ENCODE results near the gene MACO1.
"Not testable (repeated sequence)": the region's sequence is repeated elsewhere in the genome, so short reads cannot be mapped to it uniquely, and the experiment has no call there.

Gene MACO1

GRCh38 chr1:25425098-25426085 lies 5.3 kb upstream of the MACO1 start:
- DNase-seq (ENCODE audit: low spot score): peak; percentile 34

- no peak for DNase-seq (ENCODE audit: low spot score)
Observed at GRCh38 chr1:25427696-25428095, 3.0 kb upstream of the MACO1 start.

GRCh38 chr1:25428475-25429166 lies 2.1 kb upstream of the MACO1 start:
- DNase-seq (ENCODE audit: low spot score): no peak

- peak; percentile 54 for DNase-seq (ENCODE audit: low spot score)
Observed at GRCh38 chr1:25430967-25431881, 527 bp downstream of the MACO1 start.

- DNase-seq (ENCODE audit: low spot score): no peak
Observed at GRCh38 chr1:25431955-25432719, 1.4 kb downstream of the MACO1 start.

- DNase-seq (ENCODE audit: low spot score): no peak
Observed at GRCh38 chr1:25432749-25433388, 2.2 kb downstream of the MACO1 start.

- no peak for DNase-seq (ENCODE audit: low spot score)
Observed at GRCh38 chr1:25433389-25434186, 2.9 kb downstream of the MACO1 start.

GRCh38 chr1:25435397-25436108 lies 4.9 kb downstream of the MACO1 start:
- DNase-seq (ENCODE audit: low spot score): no peak

GRCh38 chr1:25437672-25438071 lies 7.0 kb downstream of the MACO1 start:
- DNase-seq (ENCODE audit: low spot score): no peak

- DNase-seq (ENCODE audit: low spot score): no peak
Observed at GRCh38 chr1:25439287-25439686, 8.6 kb downstream of the MACO1 start.

GRCh38 chr1:25442178-25442577 lies 11.5 kb downstream of the MACO1 start:
- no peak for DNase-seq (ENCODE audit: low spot score)

- no peak for DNase-seq (ENCODE audit: low spot score)
Observed at GRCh38 chr1:25443030-25443699, 12.5 kb downstream of the MACO1 start.

GRCh38 chr1:25444604-25445003 lies 13.9 kb downstream of the MACO1 start:
- not testable (repeated sequence) for DNase-seq (ENCODE audit: low spot score)

- no peak for DNase-seq (ENCODE audit: low spot score)
Observed at GRCh38 chr1:25445993-25446538, 15.4 kb downstream of the MACO1 start.

GRCh38 chr1:25447547-25447946 lies 16.9 kb downstream of the MACO1 start:
- DNase-seq (ENCODE audit: low spot score): no peak

- no peak for DNase-seq (ENCODE audit: low spot score)
Observed at GRCh38 chr1:25450891-25451290, 20.2 kb downstream of the MACO1 start.

GRCh38 chr1:25451908-25452307 lies 21.2 kb downstream of the MACO1 start:
- DNase-seq (ENCODE audit: low spot score): no peak

GRCh38 chr1:25456502-25456901 lies 25.8 kb downstream of the MACO1 start:
- DNase-seq (ENCODE audit: low spot score): no peak

Data from AG20443 (cell line).